GM12891 (cell line): Measurements from ENCODE around the gene CMKLR1.

Source experiments
- POLR2A ChIP-seq: IDR thresholded peaks from 2 replicates; pipeline ENCODE4 v1.6.1; 2011; ENCODE audit warnings: low read depth, low read length, control low read depth
- POLR2AphosphoS5 ChIP-seq: IDR thresholded peaks from 2 replicates; pipeline ENCODE4 v1.6.1; 2011; ENCODE audit warnings: low read depth, low read length, control low read depth
- POU2F2 ChIP-seq: IDR thresholded peaks from 2 replicates; pipeline ENCODE4 v1.6.1; 2011; ENCODE audit warnings: low read depth, mild to moderate bottlenecking, control low read depth, low read length, moderate library complexity
- SPI1 ChIP-seq: IDR thresholded peaks from 2 replicates; pipeline ENCODE4 v1.6.1; 2011; ENCODE audit warnings: low read depth, low read length, control low read depth
- TAF1 ChIP-seq: IDR thresholded peaks from 2 replicates; pipeline ENCODE4 v1.6.1; 2011; ENCODE audit warnings: low read depth, low read length, control low read depth

DNA sequence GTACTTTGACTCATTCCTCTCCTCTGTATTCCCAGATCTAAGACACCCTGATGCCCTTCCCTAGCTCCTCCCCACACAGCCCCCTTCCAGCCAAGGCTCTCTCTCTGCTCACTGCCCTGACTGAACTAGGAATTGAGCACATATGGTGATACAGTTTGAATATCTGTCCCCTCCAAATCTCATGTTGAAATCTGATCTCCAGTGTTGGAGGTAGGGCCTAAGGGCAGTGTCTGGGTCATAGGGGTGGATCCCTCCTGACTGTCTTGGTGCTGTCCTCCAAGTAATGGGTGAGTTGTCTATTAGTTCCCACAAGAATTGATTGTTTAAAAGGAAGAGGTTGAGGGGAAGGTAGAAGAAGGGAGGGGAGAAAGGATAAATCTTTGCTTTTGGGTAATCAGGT is 17.4 kb downstream of the CMKLR1 start:
- TF ChIP-seq TAF1 (no peak), POLR2AphosphoS5 (no peak), POLR2A (no peak), SPI1 (no peak), POU2F2 (no peak)
